GM12878 (cell line): ENCODE data around the gene PIWIL1. TPM values are rescaled to one million over a fixed set of nuclear protein-coding genes. Genes with fewer than 3 reads are reported as not detected.

Experiments
- ATAC-seq: fragments of 200-7000 bp; cut with Tn5 transposase; 3 replicates; pipeline ENCODE4 v1.9.1; 2020; ENCODE audit warnings: mild to moderate bottlenecking, moderate library complexity
- Bru-seq: library from RNA; stranded (reverse); fragments of 400-500 nt; gene quantifications from one replicate; lab custom pipeline; 2021; lab: Mats Ljungman, UMichigan
- BruChase-seq, 2 experiments: library from RNA; stranded (reverse); fragments of 400-500 nt; gene quantifications; one replicate each; lab custom pipeline; 2021; lab: Mats Ljungman, UMichigan
- BruUV-seq: library from RNA; stranded (reverse); fragments of 400-500 nt; replicated peaks from 2 replicates; lab custom pipeline; 2021; lab: Mats Ljungman, UMichigan
- CTCF ChIA-PET: fragments of 300-600 bp; sonication (Branson Sonifier 250); formaldehyde crosslinking; extraction: SDS; loops from one replicate; lab custom pipeline; 2021; ENCODE audit warnings: inconsistent platforms; lab: Yijun Ruan, JAX
- POLR2A ChIA-PET: fragments of 350-600 bp; formaldehyde crosslinking; extraction: SDS; loops from one replicate; lab custom pipeline; 2021; ENCODE audit warnings: inconsistent platforms; lab: Charles Lee
- RAD21 ChIA-PET: fragments of 300-600 bp; sonication (Branson Sonifier 250); formaldehyde crosslinking; loops from one replicate; lab custom pipeline; 2023; ENCODE audit warnings: antibody characterized with exemption; ENCODE audit not compliant: unreplicated experiment; lab: Charles Lee
- SMC1A ChIA-PET: fragments of 300-600 bp; sonication (Branson Sonifier 250); formaldehyde crosslinking; loops from one replicate; lab custom pipeline; 2023; ENCODE audit not compliant: unreplicated experiment, uncharacterized antibody; lab: Charles Lee
- DNase-seq: peaks from one replicate; pipeline ENCODE4 v3.0.0-alpha.2; 2011; ENCODE audit warnings: low read depth, low spot score
- FAIRE-seq: peaks from 3 replicates; lab custom pipeline; 2011; peaks lifted over from hg19 to GRCh38; lab: Jason Lieb, UNC
- H2AFZ ChIP-seq: 2 replicates; pipeline ENCODE4 v1.6.0; 2011; ENCODE audit warnings: low read depth, low read length, control low read depth; ENCODE audit not compliant: control insufficient read depth
- H3K27ac ChIP-seq: 2 replicates; pipeline ENCODE4 v1.5.1; 2011; ENCODE audit warnings: control low read depth; ENCODE audit not compliant: control insufficient read depth, insufficient read depth
- H3K27me3 ChIP-seq, 2 experiments: replicated peaks in 1 of 2; 2 replicates each; pipeline versions ENCODE4 v1.6.0 to v1.6.1; 2011; ENCODE audit warnings: low read length in 1 of 2; ENCODE audit not compliant: control insufficient read depth in 2 of 2, insufficient read depth in 2 of 2
- H3K36me3 ChIP-seq, 2 experiments: 2 replicates each; pipeline ENCODE4 v1.5.1; 2011; ENCODE audit warnings: low read length in 1 of 2; ENCODE audit not compliant: control insufficient read depth in 2 of 2, insufficient read depth in 2 of 2
- H3K4me1 ChIP-seq: 2 replicates; pipeline ENCODE4 v1.6.1; 2011; ENCODE audit warnings: mild to moderate bottlenecking, low read length, moderate library complexity, mixed read lengths; ENCODE audit not compliant: control insufficient read depth, insufficient read depth
- H3K4me2 ChIP-seq: 2 replicates; pipeline ENCODE4 v1.6.0; 2011; ENCODE audit warnings: control low read depth; ENCODE audit not compliant: control insufficient read depth, insufficient read depth
- H3K4me3 ChIP-seq: fragments of 200-600 bp; sonication (generic); 2 replicates; pipeline ENCODE4 v1.5.1; 2016
- H3K79me2 ChIP-seq: 2 replicates; pipeline ENCODE4 v1.6.0; 2011; ENCODE audit warnings: low read length; ENCODE audit not compliant: control insufficient read depth, insufficient read depth
- H3K9ac ChIP-seq: 2 replicates; pipeline ENCODE4 v1.8.0; 2011; ENCODE audit warnings: low read length, control low read depth, mixed read lengths; ENCODE audit not compliant: control insufficient read depth, insufficient read depth
- H3K9me3 ChIP-seq: replicated peaks from 3 replicates; pipeline ENCODE4 v1.5.1; 2011; ENCODE audit warnings: mild to moderate bottlenecking, low read length; ENCODE audit not compliant: control insufficient read depth, insufficient read depth
- H4K20me1 ChIP-seq: 2 replicates; pipeline ENCODE4 v1.6.0; 2011; ENCODE audit not compliant: control insufficient read depth, insufficient read depth
- ATF7 ChIP-seq: fragments of 450-650 bp; IDR thresholded peaks from 2 replicates; pipeline ENCODE4 v1.6.1; 2016; ENCODE audit warnings: low read depth, mild to moderate bottlenecking
- DPF2 ChIP-seq: fragments of 450-650 bp; IDR thresholded peaks from 2 replicates; pipeline ENCODE4 v1.6.1; 2017; ENCODE audit warnings: mild to moderate bottlenecking
- GABPA ChIP-seq: IDR thresholded peaks from 2 replicates; pipeline ENCODE4 v1.6.1; 2014; ENCODE audit warnings: antibody characterized with exemption, low read depth, mild to moderate bottlenecking, inconsistent platforms
- IKZF2 ChIP-seq, 2 experiments: fragments of 450-650 bp; IDR thresholded peaks; 2 replicates each; pipeline ENCODE4 v1.6.1; 2017; ENCODE audit warnings: mild to moderate bottlenecking in 2 of 2, moderate library complexity in 2 of 2
- IRF4 ChIP-seq: IDR thresholded peaks from 2 replicates; pipeline ENCODE4 v1.6.1; 2011; ENCODE audit warnings: low read depth, low read length
- KAT2A ChIP-seq: conservative IDR thresholded peaks from 2 replicates; pipeline ENCODE4 v1.6.1; 2011; ENCODE audit warnings: low read depth, low read length; ENCODE audit not compliant: control insufficient read depth
- MLLT1 ChIP-seq: fragments of 450-650 bp; IDR thresholded peaks from 2 replicates; pipeline ENCODE4 v1.6.1; 2016; ENCODE audit warnings: mild to moderate bottlenecking
- MYB ChIP-seq: fragments of 150-350 bp; IDR thresholded peaks from 2 replicates; pipeline ENCODE4 v1.6.1; 2014; ENCODE audit warnings: mild to moderate bottlenecking, low read depth, low read length, borderline replicate concordance
- NFYA ChIP-seq: IDR thresholded peaks from 2 replicates; pipeline ENCODE4 v1.6.1; 2011; ENCODE audit warnings: low read depth, mild to moderate bottlenecking, low read length, improper control_type of control experiment, borderline replicate concordance
- NFYB ChIP-seq: IDR thresholded peaks from 2 replicates; pipeline ENCODE4 v1.6.1; 2011; ENCODE audit warnings: low read depth, mild to moderate bottlenecking, low read length, improper control_type of control experiment, moderate library complexity; ENCODE audit not compliant: insufficient read depth
- NR2C1 ChIP-seq: fragments of 450-650 bp; IDR thresholded peaks from 2 replicates; pipeline ENCODE4 v1.6.1; 2017; ENCODE audit warnings: antibody characterized with exemption, mild to moderate bottlenecking, moderate library complexity
- NR2C2 ChIP-seq: IDR thresholded peaks from 2 replicates; pipeline ENCODE4 v1.6.1; 2011; ENCODE audit warnings: borderline replicate concordance, low read depth; ENCODE audit not compliant: control insufficient read depth, insufficient read length
- NRF1 ChIP-seq: conservative IDR thresholded peaks from 2 replicates; pipeline ENCODE4 v1.6.1; 2011; ENCODE audit warnings: mild to moderate bottlenecking, low read depth, low read length, improper control_type of control experiment
- POLR2AphosphoS2 ChIP-seq: IDR thresholded peaks from 2 replicates; pipeline ENCODE4 v1.6.1; 2011; ENCODE audit warnings: low read depth, mild to moderate bottlenecking, low read length, improper control_type of control experiment, moderate library complexity
- RAD21 ChIP-seq: IDR thresholded peaks from 2 replicates; pipeline ENCODE4 v1.6.1; 2011; ENCODE audit warnings: mild to moderate bottlenecking, low read depth, low read length, moderate library complexity; ENCODE audit not compliant: insufficient read depth
- RB1 ChIP-seq: fragments of 450-650 bp; formaldehyde crosslinking; IDR thresholded peaks from 2 replicates; pipeline ENCODE4 v1.6.1; 2017; ENCODE audit warnings: mild to moderate bottlenecking, borderline replicate concordance
- RELA ChIP-seq: fragments of 450-650 bp; IDR thresholded peaks from 2 replicates; pipeline ENCODE4 v1.8.0; 2014; ENCODE audit warnings: borderline replicate concordance; ENCODE audit not compliant: partially characterized antibody
- SPI1 ChIP-seq: IDR thresholded peaks from 2 replicates; pipeline ENCODE4 v1.6.1; 2011; ENCODE audit warnings: low read depth, mild to moderate bottlenecking, low read length, moderate library complexity, borderline replicate concordance; ENCODE audit not compliant: insufficient read depth
- SUZ12 ChIP-seq: fragments of 200-600 bp; sonication (generic); IDR thresholded peaks from one replicate; pipeline ENCODE4 v1.6.1; 2018; ENCODE audit warnings: antibody characterized with exemption, mild to moderate bottlenecking; ENCODE audit not compliant: unreplicated experiment
- ZNF217 ChIP-seq: fragments of 450-650 bp; IDR thresholded peaks from 2 replicates; pipeline ENCODE4 v1.6.1; 2017; ENCODE audit warnings: antibody characterized with exemption, mild to moderate bottlenecking
- WGBS: methylation state at CpG from one replicate; pipeline ENCODE4 v1.1.6; 2016; ENCODE audit warnings: low lambda C conversion rate; ENCODE audit not compliant: insufficient replicate concordance, insufficient coverage; ENCODE audit errors: missing lambda C conversion rate; 5-methylcytosine and 5-hydroxymethylcytosine counted together
- in situ Hi-C: fragments of 300-500 bp; cut with MboI; formaldehyde crosslinking; loops from 9 replicates; pipeline ENCODE4 v1.14.3; 2018; ENCODE audit warnings: mixed read lengths
- intact Hi-C: fragments of 100-400 bp; cut with micrococcal nuclease; formaldehyde crosslinking; loops from one replicate; pipeline ENCODE4 v1.14.2; 2022; ENCODE audit not compliant: unreplicated experiment
- long read RNA-seq, 2 experiments: library from polyadenylated mRNA; unstranded; transcript quantifications; one replicate each; pipeline ENCODE4 v2.0.0, GENCODE V29; 2019 to 2020
- polyA minus RNA-seq, 3 experiments: library from RNA; depleted of rRNA, polyadenylated mRNA; stranded (reverse); fragments of >200 nt; gene quantifications; 2 replicates each; pipeline ENCODE4 v1.2.3, GENCODE V29; 2011
- polyA plus RNA-seq, 11 experiments: library from polyadenylated mRNA; depleted of rRNA in 4 of 11; unstranded in 6 of 11; stranded (reverse) in 5 of 11; fragments of >200 nt; fragmentation: Nextera tagmentation in 4 of 11; fragmentation: Illumina TruSeq in 1 of 11; extraction: Ambion mirVana in 4 of 11; extraction: Trizol in 1 of 11; gene quantifications; 1 replicate in 1 of 11; 2 replicates in 10 of 11; pipeline versions ENCODE4 v1.2.1 to v1.2.3, GENCODE V29; 2011 to 2016; ENCODE audit warnings: inconsistent platforms in 2 of 11, missing spikeins in 2 of 11, low read depth in 1 of 11
- total RNA-seq, 4 experiments: library from RNA; depleted of rRNA in 3 of 4; stranded (reverse); fragments of >200 nt in 3 of 4; fragmentation: Illumina TruSeq in 1 of 4; extraction: Trizol in 1 of 4; gene quantifications; 2 replicates each; pipeline versions ENCODE4 v1.2.1 to v1.2.3, GENCODE V29; 2013 to 2021

The PIWIL1 gene
- total RNA-seq (2013; cell fraction: nucleolus; rRNA removed), result not detected in 2 replicates
- total RNA-seq (2014; rRNA removed) (not detected in 2 replicates), total RNA-seq (2014; rRNA removed; fragmentation: Illumina TruSeq; extraction: Trizol) (not detected in 2 replicates), total RNA-seq (2021) (not detected in 2 replicates), polyA plus RNA-seq (2011; rRNA removed) (0.03 TPM in 1 of 2 replicates, not detected in the other), polyA plus RNA-seq (2014; fragmentation: Illumina TruSeq; extraction: Trizol) (0.25 TPM in 1 of 2 replicates, not detected in the other), polyA plus RNA-seq (2014; fragmentation: Nextera tagmentation; extraction: Ambion mirVana) (not detected), polyA plus RNA-seq (2014; rRNA removed) (not detected in 2 replicates), polyA plus RNA-seq (2016; fragmentation: Nextera tagmentation; extraction: Ambion mirVana) (not detected), polyA minus RNA-seq (2011; rRNA and poly(A)+ RNA removed) (not detected in 2 replicates), Bru-seq, nascent RNA (percentile 3 among the genes with signal in this experiment), BruChase-seq, experiment 1, labeled RNA remaining after a 6-hour chase (not detected), BruChase-seq, experiment 2, labeled RNA remaining after a 2-hour chase (not detected)
- not detected for polyA plus RNA-seq (2011; ENCODE audit: low read depth)
- polyA plus RNA-seq (2011; cell fraction: cytosol; rRNA removed), result 0.03 TPM in 1 of 2 replicates, not detected in the other
- polyA plus RNA-seq (2011; cell fraction: nucleus; rRNA removed), result not detected in 2 replicates
- not detected in 2 replicates for polyA plus RNA-seq (2012)
- not detected in 2 replicates for polyA minus RNA-seq (2011; cell fraction: cytosol; rRNA and poly(A)+ RNA removed)
- not detected in 2 replicates for polyA minus RNA-seq (2011; cell fraction: nucleus; rRNA and poly(A)+ RNA removed)
- long read RNA-seq, experiment 1, result 0 reads
- long read RNA-seq, experiment 2, result 0 reads

DNA sequence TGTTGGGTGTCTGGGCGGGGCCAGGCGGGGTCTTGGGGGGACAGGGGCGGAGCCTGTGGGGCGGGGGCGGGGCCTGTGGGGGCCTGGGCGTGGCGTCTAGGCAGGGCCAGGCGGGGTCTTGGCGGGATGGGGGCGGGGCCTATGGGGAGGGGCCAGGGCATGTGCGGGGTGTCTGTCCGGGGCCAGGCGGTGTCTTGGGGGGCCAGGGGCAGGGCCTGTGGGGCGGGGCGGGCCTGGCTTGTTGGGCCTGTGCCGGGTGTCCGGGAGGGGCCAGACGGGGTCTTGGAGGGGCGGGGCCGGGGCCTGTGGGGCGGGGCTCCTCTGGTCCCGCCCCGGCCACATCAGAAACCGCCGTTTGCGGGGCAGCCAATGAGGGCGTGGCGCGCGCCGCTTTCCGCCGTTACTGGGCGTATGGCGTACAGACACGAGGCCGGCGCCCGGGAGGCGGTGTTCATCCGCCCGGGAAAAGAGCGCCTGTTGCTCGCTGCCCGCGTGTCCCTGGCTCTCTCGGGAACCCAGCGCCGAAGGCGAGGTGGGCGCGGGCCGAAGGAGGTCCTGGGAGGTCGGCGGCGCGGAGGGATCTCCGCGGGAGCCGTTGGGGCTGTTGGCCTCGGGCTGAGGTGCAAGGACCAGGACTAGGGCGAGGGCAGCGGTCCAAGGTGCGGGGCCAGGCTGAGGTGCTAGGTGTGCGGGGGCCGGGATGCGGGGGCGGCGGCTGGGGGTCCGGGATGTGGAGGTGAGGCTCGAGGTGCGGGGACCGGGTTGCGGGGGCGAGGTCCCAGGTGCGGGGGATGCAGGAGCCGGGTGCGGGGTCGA is at the start of gene PIWIL1:
Gene PIWIL1 (plus strand): TSS at position 400 of the 816 bp plus-strand sequence. CDS start 4,705 bp downstream, outside the sequence.
- H3K36me3 ChIP-seq, result no peaks in the 10 kb centered on the region
- SMC1A ChIA-PET, result no interaction called here
- CTCF ChIA-PET, result interaction anchor here (1.0 kb wide), 1 partner anchor 11 kb away, joined by 3 read pairs; no protein-coding TSS in a partner anchor
- no peak within 1 kb of the TSS for H2AFZ ChIP-seq
- H3K9me3 ChIP-seq, result no peaks in the 10 kb centered on the region
- 77% methylated on average over 29 of the region's 79 CpGs for WGBS
- no peak within 1 kb of the TSS for H3K27ac ChIP-seq
- H3K79me2 ChIP-seq, result no peaks in the 10 kb centered on the region
- in situ Hi-C loops, result no loop called here
- no peak for FAIRE-seq
- no peaks in the 10 kb centered on the region for H3K27me3 ChIP-seq
- no peak for DNase-seq
- H3K4me2 ChIP-seq, result no peak within 1 kb of the TSS
- no peak for ATAC-seq
- H3K4me1 ChIP-seq, result no peaks in the 10 kb centered on the region
- POLR2A ChIA-PET, result no interaction called here
- no peak for TF ChIP-seq POLR2AphosphoS2
- no peak for TF ChIP-seq SUZ12
- no peak for TF ChIP-seq RB1
- TF ChIP-seq ZNF217, result no peak
- no peak for TF ChIP-seq SPI1
- TF ChIP-seq IRF4, result no peak
- TF ChIP-seq MYB, result no peak
- no peak for TF ChIP-seq MLLT1
- no peak for TF ChIP-seq DPF2
- TF ChIP-seq NR2C1, result no peak
- TF ChIP-seq NFYB, result no peak
- TF ChIP-seq ATF7, result no peak
- TF ChIP-seq IKZF2 (IDR thresholded peaks at IDR 0.05), result no peak
- no peak for TF ChIP-seq NFYA
- TF ChIP-seq GABPA, result no peak
- no peak for TF ChIP-seq KAT2A
- TF ChIP-seq NR2C2, result no peak
- no peak for TF ChIP-seq NRF1
- TF ChIP-seq RELA, result no peak
- TF ChIP-seq RAD21, result no peak
- TF ChIP-seq, all 136 proteins: peak for 0
- BruUV-seq, result no TSS peak
- no peak within 1 kb of the TSS for H3K9ac ChIP-seq
- no peaks in the 10 kb centered on the region for H4K20me1 ChIP-seq
- RAD21 ChIA-PET, result no interaction called here
- no peak within 1 kb of the TSS for H3K4me3 ChIP-seq
- intact Hi-C loops, result loop anchor here (5.0 kb wide), 1 partner anchor 310 kb away; no protein-coding TSS in a partner anchor
